ENCODE results near the gene MAML1. TPM values are rescaled to one million over a fixed set of nuclear protein-coding genes. Genes with fewer than 3 reads are reported as not detected.
A peak's percentile ranks its signal among the peaks of the same experiment; 100 is the strongest.

MAML1 gene
- total RNA-seq, 1 experiment from 2014 or later: 42.2 TPM

DNA sequence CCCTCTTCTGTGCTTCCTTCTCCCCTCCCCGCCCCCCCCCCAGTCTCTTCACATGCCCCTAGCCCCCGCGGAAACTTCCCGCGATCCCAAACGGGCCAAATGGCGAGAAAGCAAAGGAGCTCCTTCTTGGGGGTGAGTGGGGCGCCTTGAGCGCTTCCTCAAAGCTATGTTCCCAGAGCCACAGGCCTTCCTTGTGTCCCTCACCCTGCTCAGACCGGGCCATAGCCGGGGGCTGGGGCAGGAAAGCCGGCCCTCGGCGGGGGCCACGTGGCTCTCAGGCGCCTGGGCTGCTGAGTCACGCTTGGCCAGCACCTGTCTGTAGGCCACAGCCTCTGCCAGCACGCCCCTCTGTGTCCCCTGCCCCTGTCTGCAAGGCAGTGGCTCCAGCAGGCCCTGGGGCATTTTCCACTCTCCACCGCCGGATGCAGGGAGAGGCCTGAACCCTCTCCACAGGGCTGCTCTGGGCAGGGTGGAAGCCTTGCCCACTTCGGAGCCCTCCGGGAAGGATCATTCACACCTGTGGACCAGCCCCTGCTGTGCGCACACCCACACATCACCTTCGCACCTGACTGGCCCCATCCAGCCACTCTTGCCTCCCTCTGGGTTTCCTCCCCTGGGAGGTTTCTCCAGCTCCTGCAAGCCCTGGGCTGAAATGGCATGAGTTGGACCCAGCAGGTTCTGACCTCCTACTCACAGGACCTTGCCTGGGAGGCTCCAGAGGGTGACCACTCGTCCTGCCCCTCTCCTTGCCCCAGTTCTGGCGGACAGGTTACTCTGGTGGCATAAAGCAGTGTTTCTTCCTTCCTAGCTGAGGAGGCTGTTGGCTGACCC is 86.9 kb downstream of the MAML1 start (continued):
- TF ChIP-seq, protein P1, sequence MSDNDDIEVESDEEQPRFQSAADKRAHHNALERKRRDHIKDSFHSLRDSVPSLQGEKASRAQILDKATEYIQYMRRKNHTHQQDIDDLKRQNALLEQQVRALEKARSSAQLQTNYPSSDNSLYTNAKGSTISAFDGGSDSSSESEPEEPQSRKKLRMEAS (CRISPR knock-in tag; IDR thresholded peaks at IDR 0.05): peak; percentile 98
- TF ChIP-seq, protein P2, sequence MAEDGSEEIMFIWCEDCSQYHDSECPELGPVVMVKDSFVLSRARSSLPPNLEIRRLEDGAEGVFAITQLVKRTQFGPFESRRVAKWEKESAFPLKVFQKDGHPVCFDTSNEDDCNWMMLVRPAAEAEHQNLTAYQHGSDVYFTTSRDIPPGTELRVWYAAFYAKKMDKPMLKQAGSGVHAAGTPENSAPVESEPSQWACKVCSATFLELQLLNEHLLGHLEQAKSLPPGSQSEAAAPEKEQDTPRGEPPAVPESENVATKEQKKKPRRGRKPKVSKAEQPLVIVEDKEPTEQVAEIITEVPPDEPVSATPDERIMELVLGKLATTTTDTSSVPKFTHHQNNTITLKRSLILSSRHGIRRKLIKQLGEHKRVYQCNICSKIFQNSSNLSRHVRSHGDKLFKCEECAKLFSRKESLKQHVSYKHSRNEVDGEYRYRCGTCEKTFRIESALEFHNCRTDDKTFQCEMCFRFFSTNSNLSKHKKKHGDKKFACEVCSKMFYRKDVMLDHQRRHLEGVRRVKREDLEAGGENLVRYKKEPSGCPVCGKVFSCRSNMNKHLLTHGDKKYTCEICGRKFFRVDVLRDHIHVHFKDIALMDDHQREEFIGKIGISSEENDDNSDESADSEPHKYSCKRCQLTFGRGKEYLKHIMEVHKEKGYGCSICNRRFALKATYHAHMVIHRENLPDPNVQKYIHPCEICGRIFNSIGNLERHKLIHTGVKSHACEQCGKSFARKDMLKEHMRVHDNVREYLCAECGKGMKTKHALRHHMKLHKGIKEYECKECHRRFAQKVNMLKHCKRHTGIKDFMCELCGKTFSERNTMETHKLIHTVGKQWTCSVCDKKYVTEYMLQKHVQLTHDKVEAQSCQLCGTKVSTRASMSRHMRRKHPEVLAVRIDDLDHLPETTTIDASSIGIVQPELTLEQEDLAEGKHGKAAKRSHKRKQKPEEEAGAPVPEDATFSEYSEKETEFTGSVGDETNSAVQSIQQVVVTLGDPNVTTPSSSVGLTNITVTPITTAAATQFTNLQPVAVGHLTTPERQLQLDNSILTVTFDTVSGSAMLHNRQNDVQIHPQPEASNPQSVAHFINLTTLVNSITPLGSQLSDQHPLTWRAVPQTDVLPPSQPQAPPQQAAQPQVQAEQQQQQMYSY (CRISPR knock-in tag; IDR thresholded peaks at IDR 0.05): no peak
- TF ChIP-seq EMX1 (CRISPR knock-in tag; IDR thresholded peaks at IDR 0.05) (no peak), NFYB (CRISPR knock-in tag; conservative IDR thresholded peaks at IDR 0.05; ENCODE audit: low read depth) (no peak), GRHL2 (CRISPR knock-in tag; IDR thresholded peaks at IDR 0.05; ENCODE audit: insufficient replicate concordance, severe bottlenecking) (no peak), PRRX2 (CRISPR knock-in tag; IDR thresholded peaks at IDR 0.05) (no peak), NFE2L1 (CRISPR knock-in tag; IDR thresholded peaks at IDR 0.05) (peak; percentile 97), NFATC4 (CRISPR knock-in tag; IDR thresholded peaks at IDR 0.05) (no peak), CREB1 (CRISPR knock-in tag; IDR thresholded peaks at IDR 0.05) (0 out of 2 replicates have a peak, but pooled peaks have one; percentile 18), ZBTB21 (CRISPR knock-in tag; IDR thresholded peaks at IDR 0.05; ENCODE audit: borderline replicate concordance) (no peak), NR2C2 (CRISPR knock-in tag; IDR thresholded peaks at IDR 0.05) (no peak), TEAD4 (CRISPR knock-in tag; IDR thresholded peaks at IDR 0.05) (no peak), GABPB1 (CRISPR knock-in tag; IDR thresholded peaks at IDR 0.05) (no peak; the same call in none of the 2 replicates), ZNF317 (CRISPR knock-in tag; IDR thresholded peaks at IDR 0.05; ENCODE audit: borderline replicate concordance, low read depth) (0 out of 2 replicates have a peak, but pooled peaks have one; percentile 19), TEAD1 (CRISPR knock-in tag; IDR thresholded peaks at IDR 0.05) (no peak), SMAD3 (CRISPR knock-in tag; IDR thresholded peaks at IDR 0.05; ENCODE audit: borderline replicate concordance) (peak; percentile 34; the same call in 1 of the 2 replicates), ZNF263 (CRISPR knock-in tag; IDR thresholded peaks at IDR 0.05; ENCODE audit: low read depth) (no peak)
- TF ChIP-seq, protein P3, sequence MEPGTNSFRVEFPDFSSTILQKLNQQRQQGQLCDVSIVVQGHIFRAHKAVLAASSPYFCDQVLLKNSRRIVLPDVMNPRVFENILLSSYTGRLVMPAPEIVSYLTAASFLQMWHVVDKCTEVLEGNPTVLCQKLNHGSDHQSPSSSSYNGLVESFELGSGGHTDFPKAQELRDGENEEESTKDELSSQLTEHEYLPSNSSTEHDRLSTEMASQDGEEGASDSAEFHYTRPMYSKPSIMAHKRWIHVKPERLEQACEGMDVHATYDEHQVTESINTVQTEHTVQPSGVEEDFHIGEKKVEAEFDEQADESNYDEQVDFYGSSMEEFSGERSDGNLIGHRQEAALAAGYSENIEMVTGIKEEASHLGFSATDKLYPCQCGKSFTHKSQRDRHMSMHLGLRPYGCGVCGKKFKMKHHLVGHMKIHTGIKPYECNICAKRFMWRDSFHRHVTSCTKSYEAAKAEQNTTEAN (CRISPR knock-in tag; IDR thresholded peaks at IDR 0.05): no peak
- TF ChIP-seq, protein P4, sequence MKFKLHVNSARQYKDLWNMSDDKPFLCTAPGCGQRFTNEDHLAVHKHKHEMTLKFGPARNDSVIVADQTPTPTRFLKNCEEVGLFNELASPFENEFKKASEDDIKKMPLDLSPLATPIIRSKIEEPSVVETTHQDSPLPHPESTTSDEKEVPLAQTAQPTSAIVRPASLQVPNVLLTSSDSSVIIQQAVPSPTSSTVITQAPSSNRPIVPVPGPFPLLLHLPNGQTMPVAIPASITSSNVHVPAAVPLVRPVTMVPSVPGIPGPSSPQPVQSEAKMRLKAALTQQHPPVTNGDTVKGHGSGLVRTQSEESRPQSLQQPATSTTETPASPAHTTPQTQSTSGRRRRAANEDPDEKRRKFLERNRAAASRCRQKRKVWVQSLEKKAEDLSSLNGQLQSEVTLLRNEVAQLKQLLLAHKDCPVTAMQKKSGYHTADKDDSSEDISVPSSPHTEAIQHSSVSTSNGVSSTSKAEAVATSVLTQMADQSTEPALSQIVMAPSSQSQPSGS (CRISPR knock-in tag; IDR thresholded peaks at IDR 0.05; ENCODE audit: borderline replicate concordance, low read depth): no peak
- TF ChIP-seq, protein P5, sequence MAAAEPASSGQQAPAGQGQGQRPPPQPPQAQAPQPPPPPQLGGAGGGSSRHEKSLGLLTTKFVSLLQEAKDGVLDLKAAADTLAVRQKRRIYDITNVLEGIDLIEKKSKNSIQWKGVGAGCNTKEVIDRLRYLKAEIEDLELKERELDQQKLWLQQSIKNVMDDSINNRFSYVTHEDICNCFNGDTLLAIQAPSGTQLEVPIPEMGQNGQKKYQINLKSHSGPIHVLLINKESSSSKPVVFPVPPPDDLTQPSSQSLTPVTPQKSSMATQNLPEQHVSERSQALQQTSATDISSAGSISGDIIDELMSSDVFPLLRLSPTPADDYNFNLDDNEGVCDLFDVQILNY (CRISPR knock-in tag; IDR thresholded peaks at IDR 0.05): peak; percentile 19; the same call in 1 of the 2 replicates
- TF ChIP-seq, protein P6, sequence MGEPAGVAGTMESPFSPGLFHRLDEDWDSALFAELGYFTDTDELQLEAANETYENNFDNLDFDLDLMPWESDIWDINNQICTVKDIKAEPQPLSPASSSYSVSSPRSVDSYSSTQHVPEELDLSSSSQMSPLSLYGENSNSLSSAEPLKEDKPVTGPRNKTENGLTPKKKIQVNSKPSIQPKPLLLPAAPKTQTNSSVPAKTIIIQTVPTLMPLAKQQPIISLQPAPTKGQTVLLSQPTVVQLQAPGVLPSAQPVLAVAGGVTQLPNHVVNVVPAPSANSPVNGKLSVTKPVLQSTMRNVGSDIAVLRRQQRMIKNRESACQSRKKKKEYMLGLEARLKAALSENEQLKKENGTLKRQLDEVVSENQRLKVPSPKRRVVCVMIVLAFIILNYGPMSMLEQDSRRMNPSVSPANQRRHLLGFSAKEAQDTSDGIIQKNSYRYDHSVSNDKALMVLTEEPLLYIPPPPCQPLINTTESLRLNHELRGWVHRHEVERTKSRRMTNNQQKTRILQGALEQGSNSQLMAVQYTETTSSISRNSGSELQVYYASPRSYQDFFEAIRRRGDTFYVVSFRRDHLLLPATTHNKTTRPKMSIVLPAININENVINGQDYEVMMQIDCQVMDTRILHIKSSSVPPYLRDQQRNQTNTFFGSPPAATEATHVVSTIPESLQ (CRISPR knock-in tag; IDR thresholded peaks at IDR 0.05): no peak
- TF ChIP-seq, protein P7, sequence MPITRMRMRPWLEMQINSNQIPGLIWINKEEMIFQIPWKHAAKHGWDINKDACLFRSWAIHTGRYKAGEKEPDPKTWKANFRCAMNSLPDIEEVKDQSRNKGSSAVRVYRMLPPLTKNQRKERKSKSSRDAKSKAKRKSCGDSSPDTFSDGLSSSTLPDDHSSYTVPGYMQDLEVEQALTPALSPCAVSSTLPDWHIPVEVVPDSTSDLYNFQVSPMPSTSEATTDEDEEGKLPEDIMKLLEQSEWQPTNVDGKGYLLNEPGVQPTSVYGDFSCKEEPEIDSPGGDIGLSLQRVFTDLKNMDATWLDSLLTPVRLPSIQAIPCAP (CRISPR knock-in tag; IDR thresholded peaks at IDR 0.05): peak; percentile 73; the same call in 1 of the 2 replicates
- TF ChIP-seq, protein P8, sequence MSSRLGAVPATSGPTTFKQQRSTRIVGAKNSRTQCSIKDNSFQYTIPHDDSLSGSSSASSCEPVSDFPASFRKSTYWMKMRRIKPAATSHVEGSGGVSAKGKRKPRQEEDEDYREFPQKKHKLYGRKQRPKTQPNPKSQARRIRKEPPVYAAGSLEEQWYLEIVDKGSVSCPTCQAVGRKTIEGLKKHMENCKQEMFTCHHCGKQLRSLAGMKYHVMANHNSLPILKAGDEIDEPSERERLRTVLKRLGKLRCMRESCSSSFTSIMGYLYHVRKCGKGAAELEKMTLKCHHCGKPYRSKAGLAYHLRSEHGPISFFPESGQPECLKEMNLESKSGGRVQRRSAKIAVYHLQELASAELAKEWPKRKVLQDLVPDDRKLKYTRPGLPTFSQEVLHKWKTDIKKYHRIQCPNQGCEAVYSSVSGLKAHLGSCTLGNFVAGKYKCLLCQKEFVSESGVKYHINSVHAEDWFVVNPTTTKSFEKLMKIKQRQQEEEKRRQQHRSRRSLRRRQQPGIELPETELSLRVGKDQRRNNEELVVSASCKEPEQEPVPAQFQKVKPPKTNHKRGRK (CRISPR knock-in tag; IDR thresholded peaks at IDR 0.05; ENCODE audit: borderline replicate concordance): no peak
- TF ChIP-seq, protein P9, sequence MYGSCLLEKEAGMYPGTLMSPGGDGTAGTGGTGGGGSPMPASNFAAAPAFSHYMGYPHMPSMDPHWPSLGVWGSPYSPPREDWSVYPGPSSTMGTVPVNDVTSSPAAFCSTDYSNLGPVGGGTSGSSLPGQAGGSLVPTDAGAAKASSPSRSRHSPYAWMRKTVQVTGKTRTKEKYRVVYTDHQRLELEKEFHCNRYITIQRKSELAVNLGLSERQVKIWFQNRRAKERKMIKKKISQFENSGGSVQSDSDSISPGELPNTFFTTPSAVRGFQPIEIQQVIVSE (CRISPR knock-in tag; IDR thresholded peaks at IDR 0.05; ENCODE audit: borderline replicate concordance): no peak

Data from WTC11 (cell line).